OCI-LY3 (cell line): ENCODE measurements around the gene ASCC2.

Experiments
- H2AFZ ChIP-seq: fragments of 200-600, 300-600 bp; shearing (Covaris generic); 2 replicates; pipeline ENCODE4 v1.6.0; 2014; ENCODE audit warnings: antibody characterized with exemption, low read depth, low read length
- H3K27ac ChIP-seq: fragments of 200-600, 300-600 bp; sonication (generic); 2 replicates; pipeline ENCODE4 v1.5.1; 2014; ENCODE audit warnings: mild to moderate bottlenecking, low read length, moderate library complexity, mixed read lengths
- H3K27me3 ChIP-seq: fragments of 200-600, 300-600 bp; sonication (generic); 2 replicates; pipeline ENCODE4 v1.6.1; 2014; ENCODE audit warnings: low read depth, low read length, mixed read lengths
- H3K36me3 ChIP-seq: fragments of 200-600, 300-600 bp; sonication (generic); replicated peaks from 2 replicates; pipeline ENCODE3; 2014; ENCODE audit warnings: low read depth, low read length, mixed read lengths
- H3K4me1 ChIP-seq: fragments of 300-600, 200-600 bp; sonication (generic); 2 replicates; pipeline ENCODE4 v1.6.1; 2014; ENCODE audit warnings: low read length, mixed read lengths
- H3K4me2 ChIP-seq: fragments of 200-600, 300-600 bp; sonication (generic); 2 replicates; pipeline ENCODE4 v1.6.1; 2014; ENCODE audit warnings: low read length, mixed read lengths
- H3K4me3 ChIP-seq: fragments of 300-600, 200-600 bp; sonication (generic); 2 replicates; pipeline ENCODE4 v1.5.1; 2014; ENCODE audit warnings: antibody characterized with exemption, mild to moderate bottlenecking, low read length, moderate library complexity
- H3K79me2 ChIP-seq: fragments of 300-600, 200-600 bp; shearing (Covaris generic); 2 replicates; pipeline ENCODE4 v1.6.1; 2014; ENCODE audit warnings: mild to moderate bottlenecking, low read length, mixed read lengths
- H3K9ac ChIP-seq: fragments of 300-600, 200-600 bp; shearing (Covaris generic); 2 replicates; pipeline ENCODE4 v1.6.0; 2014; ENCODE audit warnings: mild to moderate bottlenecking, low read length, moderate library complexity
- H3K9me3 ChIP-seq: fragments of 200-600, 300-600 bp; shearing (Covaris generic); 2 replicates; pipeline ENCODE4 v1.6.1; 2014; ENCODE audit warnings: low read length, mixed read lengths; ENCODE audit not compliant: insufficient read depth
- H4K20me1 ChIP-seq: fragments of 200-600, 300-600 bp; sonication (generic); 2 replicates; pipeline ENCODE4 v1.6.1; 2016; ENCODE audit warnings: low read length, mixed read lengths; ENCODE audit not compliant: insufficient read depth
- CTCF ChIP-seq: fragments of 200-600, 300-600 bp; sonication (generic); IDR thresholded peaks from 2 replicates; pipeline ENCODE4 v1.5.1; 2014; ENCODE audit warnings: antibody characterized with exemption, low read length, low read depth
- EZH2phosphoT487 ChIP-seq: fragments of 200-600 bp; shearing (Covaris generic); IDR thresholded peaks from 2 replicates; pipeline ENCODE4 v1.6.1; 2018; ENCODE audit warnings: antibody characterized with exemption, mixed run types, low read depth

The ASCC2 gene

GRCh38 chr22:29741926-29742325, 96.1 kb downstream of the ASCC2 start:
- Histone ChIP-seq H3K9me3 (no peaks in the 10 kb centered on the region), H3K4me2 (no peak overlapping the region), H3K27me3 (no peaks in the 10 kb centered on the region), H3K4me1 (no peaks in the 10 kb centered on the region), H3K79me2 (no peaks in the 10 kb centered on the region), H3K36me3 (no peaks in the 10 kb centered on the region), H3K9ac (no peak overlapping the region), H3K4me3 (no peak overlapping the region), H2AFZ (no peak overlapping the region), H3K27ac (no peak overlapping the region), H4K20me1 (no peaks in the 10 kb centered on the region)
- TF ChIP-seq CTCF (no peak), EZH2phosphoT487 (no peak)

GRCh38 chr22:29740216-29740615, 97.9 kb downstream of the ASCC2 start:
- no peak overlapping the region for H3K9ac ChIP-seq
- no peak overlapping the region for H3K4me3 ChIP-seq
- H4K20me1 ChIP-seq, result no peaks in the 10 kb centered on the region
- no peak overlapping the region for H2AFZ ChIP-seq
- H3K4me2 ChIP-seq, result no peak overlapping the region
- no peaks in the 10 kb centered on the region for H3K79me2 ChIP-seq
- TF ChIP-seq EZH2phosphoT487 (no peak), CTCF (no peak)
- H3K36me3 ChIP-seq, result no peaks in the 10 kb centered on the region
- H3K9me3 ChIP-seq, result no peaks in the 10 kb centered on the region
- no peak overlapping the region for H3K27ac ChIP-seq
- no peaks in the 10 kb centered on the region for H3K27me3 ChIP-seq
- H3K4me1 ChIP-seq, result no peaks in the 10 kb centered on the region

GRCh38 chr22:29739346-29739875, 98.7 kb downstream of the ASCC2 start:
- no peaks in the 10 kb centered on the region for H3K79me2 ChIP-seq
- H3K4me2 ChIP-seq, result no peak overlapping the region
- no peak overlapping the region for H2AFZ ChIP-seq
- H3K36me3 ChIP-seq, result no peaks in the 10 kb centered on the region
- no peak overlapping the region for H3K9ac ChIP-seq
- no peak overlapping the region for H3K4me3 ChIP-seq
- H3K9me3 ChIP-seq, result no peaks in the 10 kb centered on the region
- no peak overlapping the region for H3K27ac ChIP-seq
- no peaks in the 10 kb centered on the region for H3K27me3 ChIP-seq
- peaks cover under 1% of the 10 kb centered on the region; the same call in 1 of the 2 replicates for H3K4me1 ChIP-seq
- no peak for TF ChIP-seq CTCF
- no peak for TF ChIP-seq EZH2phosphoT487
- H4K20me1 ChIP-seq, result no peaks in the 10 kb centered on the region
